Measurements from ENCODE around the gene RAPGEF5. TPM values are rescaled to one million over a fixed set of nuclear protein-coding genes. Genes with fewer than 3 reads are reported as not detected.

The RAPGEF5 gene, protein sequence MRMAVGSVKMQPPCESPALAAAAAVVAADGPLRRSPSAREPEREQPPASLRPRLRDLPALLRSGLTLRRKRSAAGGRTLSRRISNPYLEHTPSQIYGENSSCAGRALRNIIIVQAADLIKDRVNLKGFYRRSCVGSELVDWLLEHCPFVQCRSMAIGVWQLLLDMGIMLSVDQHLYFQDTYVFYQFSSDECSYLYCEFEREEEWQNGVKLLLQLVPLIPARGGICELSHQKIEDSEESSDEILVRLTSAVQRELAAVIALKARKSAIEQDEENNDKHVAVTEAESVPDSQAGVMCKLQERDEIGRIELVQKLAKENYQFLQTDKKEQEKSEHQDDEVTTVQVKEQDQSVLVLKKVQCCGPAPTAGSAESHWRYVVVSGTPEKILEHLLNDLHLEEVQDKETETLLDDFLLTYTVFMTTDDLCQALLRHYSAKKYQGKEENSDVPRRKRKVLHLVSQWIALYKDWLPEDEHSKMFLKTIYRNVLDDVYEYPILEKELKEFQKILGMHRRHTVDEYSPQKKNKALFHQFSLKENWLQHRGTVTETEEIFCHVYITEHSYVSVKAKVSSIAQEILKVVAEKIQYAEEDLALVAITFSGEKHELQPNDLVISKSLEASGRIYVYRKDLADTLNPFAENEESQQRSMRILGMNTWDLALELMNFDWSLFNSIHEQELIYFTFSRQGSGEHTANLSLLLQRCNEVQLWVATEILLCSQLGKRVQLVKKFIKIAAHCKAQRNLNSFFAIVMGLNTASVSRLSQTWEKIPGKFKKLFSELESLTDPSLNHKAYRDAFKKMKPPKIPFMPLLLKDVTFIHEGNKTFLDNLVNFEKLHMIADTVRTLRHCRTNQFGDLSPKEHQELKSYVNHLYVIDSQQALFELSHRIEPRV
- polyA plus RNA-seq (2012; rRNA removed) = 1.2 and 1.8 TPM in 2 replicates
- 1.6 and 1.7 TPM in 2 replicates for polyA plus RNA-seq (2012; cell fraction: cytosol; rRNA removed)
- 2.2 and 3.3 TPM in 2 replicates for polyA plus RNA-seq (2012; cell fraction: nucleus; rRNA removed)

DNA sequence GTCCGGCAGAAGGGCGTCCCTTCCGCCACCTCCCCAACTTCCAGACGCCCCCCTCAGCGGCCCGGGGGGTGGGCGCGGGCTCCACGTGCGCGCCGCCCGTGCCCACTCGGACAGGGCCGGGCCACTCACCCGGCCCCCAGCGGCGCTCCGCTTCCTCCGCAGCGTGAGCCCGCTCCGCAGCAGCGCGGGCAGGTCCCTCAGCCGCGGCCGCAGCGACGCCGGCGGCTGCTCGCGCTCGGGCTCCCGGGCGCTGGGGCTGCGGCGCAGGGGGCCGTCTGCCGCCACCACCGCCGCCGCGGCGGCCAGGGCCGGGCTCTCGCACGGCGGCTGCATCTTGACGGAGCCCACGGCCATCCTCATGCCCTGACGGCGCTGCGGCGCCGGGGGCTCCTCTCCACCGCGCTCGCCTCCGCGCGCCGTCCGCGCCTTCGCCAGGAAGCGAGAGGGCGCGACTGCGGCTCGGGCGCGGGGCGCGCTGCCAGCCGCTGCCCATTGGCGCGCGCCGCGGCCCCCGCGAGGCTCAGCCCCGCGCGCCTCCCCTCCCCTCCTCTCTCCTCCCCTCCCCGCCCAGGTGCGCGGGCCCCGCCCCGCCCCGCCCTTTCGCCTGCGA, at the start of gene RAPGEF5:
RAPGEF5 (minus strand) TSS at position 454 of the 610 bp plus-strand sequence; CDS start at position 360, 94 bp downstream.
- H3K79me2 ChIP-seq (ENCODE audit: insufficient read depth) = 0 out of 2 replicates have a peak, but pooled peaks cover 12% of the 10 kb centered on the region
- POLR2A ChIA-PET = interaction anchor here (0.6 kb wide), 1 partner anchor 53 kb away, joined by 3 read pairs; no protein-coding TSS in a partner anchor
- peak; percentile 52; the same call in 1 of the 2 replicates for TF ChIP-seq MXI1 (IDR thresholded peaks at IDR 0.05; ENCODE audit: low read depth, low read length)
- TF ChIP-seq, protein P1, sequence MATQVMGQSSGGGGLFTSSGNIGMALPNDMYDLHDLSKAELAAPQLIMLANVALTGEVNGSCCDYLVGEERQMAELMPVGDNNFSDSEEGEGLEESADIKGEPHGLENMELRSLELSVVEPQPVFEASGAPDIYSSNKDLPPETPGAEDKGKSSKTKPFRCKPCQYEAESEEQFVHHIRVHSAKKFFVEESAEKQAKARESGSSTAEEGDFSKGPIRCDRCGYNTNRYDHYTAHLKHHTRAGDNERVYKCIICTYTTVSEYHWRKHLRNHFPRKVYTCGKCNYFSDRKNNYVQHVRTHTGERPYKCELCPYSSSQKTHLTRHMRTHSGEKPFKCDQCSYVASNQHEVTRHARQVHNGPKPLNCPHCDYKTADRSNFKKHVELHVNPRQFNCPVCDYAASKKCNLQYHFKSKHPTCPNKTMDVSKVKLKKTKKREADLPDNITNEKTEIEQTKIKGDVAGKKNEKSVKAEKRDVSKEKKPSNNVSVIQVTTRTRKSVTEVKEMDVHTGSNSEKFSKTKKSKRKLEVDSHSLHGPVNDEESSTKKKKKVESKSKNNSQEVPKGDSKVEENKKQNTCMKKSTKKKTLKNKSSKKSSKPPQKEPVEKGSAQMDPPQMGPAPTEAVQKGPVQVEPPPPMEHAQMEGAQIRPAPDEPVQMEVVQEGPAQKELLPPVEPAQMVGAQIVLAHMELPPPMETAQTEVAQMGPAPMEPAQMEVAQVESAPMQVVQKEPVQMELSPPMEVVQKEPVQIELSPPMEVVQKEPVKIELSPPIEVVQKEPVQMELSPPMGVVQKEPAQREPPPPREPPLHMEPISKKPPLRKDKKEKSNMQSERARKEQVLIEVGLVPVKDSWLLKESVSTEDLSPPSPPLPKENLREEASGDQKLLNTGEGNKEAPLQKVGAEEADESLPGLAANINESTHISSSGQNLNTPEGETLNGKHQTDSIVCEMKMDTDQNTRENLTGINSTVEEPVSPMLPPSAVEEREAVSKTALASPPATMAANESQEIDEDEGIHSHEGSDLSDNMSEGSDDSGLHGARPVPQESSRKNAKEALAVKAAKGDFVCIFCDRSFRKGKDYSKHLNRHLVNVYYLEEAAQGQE (IDR thresholded peaks at IDR 0.05; ENCODE audit: low read depth, low read length) = no peak
- H3K9me3 ChIP-seq = no peaks in the 10 kb centered on the region
- no peak within 1 kb of the TSS for H3K9ac ChIP-seq
- peak within 1 kb of the TSS in 1 of 2 experiments; percentile 28; a peak in 1 of 4 replicates for H3K27ac ChIP-seq (ENCODE audit: low read depth in 2 of 2, low read length in 1 of 2)
- no peaks in the 10 kb centered on the region for H4K20me1 ChIP-seq (ENCODE audit: insufficient read depth)
- CTCF ChIA-PET = interaction anchor here (1.0 to 2.0 kb wide), 3 partner anchors 10 to 246 kb away, joined by 3 to 9 read pairs (median 6); no protein-coding TSS in a partner anchor
- H2AFZ ChIP-seq (ENCODE audit: low read depth) = no peak within 1 kb of the TSS
- no peaks in the 10 kb centered on the region for H3K27me3 ChIP-seq (ENCODE audit: insufficient read depth)
- peaks cover 1 to 20% of the 10 kb centered on the region in 2 experiments for H3K4me1 ChIP-seq (ENCODE audit: control insufficient read depth in 1 of 2, insufficient read depth in 2 of 2, low read depth in 1 of 2, low read length in 1 of 2)
- peak within 1 kb of the TSS; percentile 50 to 76 for H3K4me3 ChIP-seq (ENCODE audit: low read depth in 2 of 2, low read length in 1 of 2)
- no peaks in the 10 kb centered on the region for H3K36me3 ChIP-seq (replicated peaks in 1 of 2; ENCODE audit: control insufficient read depth in 1 of 2, insufficient read depth in 2 of 2, low read length in 1 of 2)
- H3K4me2 ChIP-seq = peak within 1 kb of the TSS; percentile 72
- no peaks in the 10 kb centered on the region for H3K9me2 ChIP-seq
- 0% methylated on average over 15 of the region's 95 CpGs for WGBS (ENCODE audit: low lambda C conversion rate)
- peaks cover 8% of the 10 kb centered on the region for H3F3A ChIP-seq (replicated peaks; ENCODE audit: insufficient read depth)
- DNase-seq = peak; percentile 94

DNA sequence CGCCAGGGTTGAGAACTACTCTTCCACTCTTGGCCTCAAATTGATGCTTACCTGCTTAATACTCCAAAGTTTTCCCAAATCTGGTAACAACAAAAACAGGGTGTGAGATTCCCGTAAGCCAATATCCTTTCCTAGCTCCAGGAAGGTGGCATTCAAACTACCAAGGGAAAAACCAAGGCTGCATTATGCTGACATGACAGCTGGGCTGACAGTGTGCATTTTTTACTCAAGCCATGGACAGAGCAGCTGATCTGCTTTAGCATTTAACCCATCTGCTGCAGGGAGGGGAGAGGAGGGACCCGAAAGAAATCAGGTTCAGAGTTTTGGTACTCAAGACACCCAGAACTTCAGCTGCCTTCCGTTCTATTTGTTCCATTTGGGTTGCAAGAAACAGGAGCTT, 49.8 kb upstream of the RAPGEF5 start:
- Histone ChIP-seq H3K79me2 (ENCODE audit: insufficient read depth) (no peaks in the 10 kb centered on the region), H3K9me2 (no peaks in the 10 kb centered on the region), H3K27me3 (ENCODE audit: insufficient read depth) (no peaks in the 10 kb centered on the region), H3K36me3 (replicated peaks in 1 of 2; ENCODE audit: control insufficient read depth in 1 of 2, insufficient read depth in 2 of 2, low read length in 1 of 2) (no peaks in the 10 kb centered on the region), H2AFZ (ENCODE audit: low read depth) (no peak overlapping the region), H4K20me1 (ENCODE audit: insufficient read depth) (no peaks in the 10 kb centered on the region), H3K4me1 (ENCODE audit: control insufficient read depth in 1 of 2, insufficient read depth in 2 of 2, low read depth in 1 of 2, low read length in 1 of 2) (peaks cover 0 to 11% of the 10 kb centered on the region in 2 experiments; a peak in 3 of 4 replicates), H3K4me2 (no peak overlapping the region), H3K4me3 (ENCODE audit: low read depth in 2 of 2, low read length in 1 of 2) (no peak overlapping the region), H3F3A (replicated peaks; ENCODE audit: insufficient read depth) (peaks cover 5% of the 10 kb centered on the region), H3K27ac (ENCODE audit: low read depth in 2 of 2, low read length in 1 of 2) (no peak overlapping the region), H3K9ac (no peak overlapping the region), H3K9me3 (no peaks in the 10 kb centered on the region)
- DNase-seq = no peak
- CTCF ChIA-PET = interaction anchor here (0.6 kb wide), 1 partner anchor 1344 kb away, joined by 3 read pairs; no protein-coding TSS in a partner anchor
- POLR2A ChIA-PET = no interaction called here
- 93% methylated on average over 4 of the region's 4 CpGs for WGBS (ENCODE audit: low lambda C conversion rate)
- no peak for TF ChIP-seq EZH2phosphoT487 (IDR thresholded peaks at IDR 0.05; ENCODE audit: borderline replicate concordance, low read depth)
- TF ChIP-seq TCF12 (IDR thresholded peaks at IDR 0.05) = no peak
- no peak for TF ChIP-seq FOXJ3 (CRISPR knock-in tag; IDR thresholded peaks at IDR 0.05)
- no peak for TF ChIP-seq SMC3 (IDR thresholded peaks at IDR 0.05; ENCODE audit: low read depth, low read length)
- no peak for TF ChIP-seq POLR2AphosphoS5 (IDR thresholded peaks at IDR 0.05; ENCODE audit: low read depth, low read length)
- no peak for TF ChIP-seq CHD2 (IDR thresholded peaks at IDR 0.05; ENCODE audit: low read length, partially characterized antibody)
- TF ChIP-seq TEAD4 (IDR thresholded peaks at IDR 0.05; ENCODE audit: borderline replicate concordance, insufficient read depth) = no peak
- TF ChIP-seq, protein P1 (IDR thresholded peaks at IDR 0.05; ENCODE audit: low read depth, low read length) = no peak
- no peak for TF ChIP-seq JUND (IDR thresholded peaks at IDR 0.05)
- TF ChIP-seq, protein P2, sequence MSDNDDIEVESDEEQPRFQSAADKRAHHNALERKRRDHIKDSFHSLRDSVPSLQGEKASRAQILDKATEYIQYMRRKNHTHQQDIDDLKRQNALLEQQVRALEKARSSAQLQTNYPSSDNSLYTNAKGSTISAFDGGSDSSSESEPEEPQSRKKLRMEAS (IDR thresholded peaks at IDR 0.05; ENCODE audit: low read depth) = no peak
- no peak for TF ChIP-seq RXRA (IDR thresholded peaks at IDR 0.05; ENCODE audit: borderline replicate concordance, low read depth)
- TF ChIP-seq MXI1 (IDR thresholded peaks at IDR 0.05; ENCODE audit: low read depth, low read length) = no peak
- no peak for TF ChIP-seq ELF1 (IDR thresholded peaks at IDR 0.05)
- TF ChIP-seq NFIC (IDR thresholded peaks at IDR 0.05; ENCODE audit: borderline replicate concordance) = no peak
- TF ChIP-seq RFX5 (IDR thresholded peaks at IDR 0.05; ENCODE audit: low read length) = no peak
- no peak for TF ChIP-seq FOXM1 (IDR thresholded peaks at IDR 0.05; ENCODE audit: low read depth)
